DOHH2 (cell line): ENCODE measurements around the gene ITGB8.

ENCODE experiments used
- H3F3A ChIP-seq: fragments of 200-600 bp; sonication (generic), shearing (Covaris generic); 2 replicates; pipeline ENCODE4 v1.6.0; 2016; ENCODE audit warnings: antibody characterized with exemption, mild to moderate bottlenecking; ENCODE audit not compliant: control insufficient read depth, insufficient read depth
- H3K27ac ChIP-seq: fragments of 200-600 bp; sonication (generic); 2 replicates; pipeline ENCODE4 v1.5.1; 2014; ENCODE audit warnings: low read depth, mild to moderate bottlenecking, low read length, moderate library complexity
- H3K27me3 ChIP-seq: fragments of 200-600 bp; sonication (generic); 2 replicates; pipeline ENCODE4 v1.6.1; 2014; ENCODE audit warnings: mild to moderate bottlenecking, low read length, mixed read lengths; ENCODE audit not compliant: control insufficient read depth
- H3K36me3 ChIP-seq: fragments of 200-600 bp; sonication (generic); 2 replicates; pipeline ENCODE4 v1.6.1; 2014; ENCODE audit warnings: mild to moderate bottlenecking, low read length, moderate library complexity, mixed read lengths; ENCODE audit not compliant: control insufficient read depth
- H3K4me1 ChIP-seq: fragments of 200-600 bp; sonication (generic); 2 replicates; pipeline ENCODE4 v1.6.1; 2014; ENCODE audit warnings: mild to moderate bottlenecking, low read length, mixed read lengths; ENCODE audit not compliant: control insufficient read depth
- H3K4me2 ChIP-seq: fragments of 200-600 bp; sonication (generic); 2 replicates; pipeline ENCODE4 v1.6.0; 2014; ENCODE audit warnings: mild to moderate bottlenecking, low read length, moderate library complexity
- H3K4me3 ChIP-seq: fragments of 200-600 bp; sonication (generic); 2 replicates; pipeline ENCODE4 v1.5.1; 2014; ENCODE audit warnings: mild to moderate bottlenecking, low read length, mixed read lengths
- H3K79me2 ChIP-seq: fragments of 200-600 bp; sonication (generic); 2 replicates; pipeline ENCODE4 v1.6.1; 2014; ENCODE audit warnings: mild to moderate bottlenecking, low read length, mixed read lengths; ENCODE audit not compliant: control insufficient read depth
- H3K9me2 ChIP-seq: fragments of 200-600 bp; sonication (generic); replicated peaks from 2 replicates; pipeline ENCODE4 v1.6.1; 2014; ENCODE audit warnings: mild to moderate bottlenecking, low read length, mixed read lengths; ENCODE audit not compliant: control insufficient read depth
- H3K9me3 ChIP-seq: fragments of 200-600 bp; sonication (generic); 2 replicates; pipeline ENCODE4 v1.6.1; 2014; ENCODE audit warnings: antibody characterized with exemption, low read length, mixed read lengths; ENCODE audit not compliant: control insufficient read depth, insufficient read depth
- H4K20me1 ChIP-seq: fragments of 200-600 bp; sonication (generic); 2 replicates; pipeline ENCODE4 v1.6.0; 2014; ENCODE audit warnings: low read depth, mild to moderate bottlenecking, antibody characterized with exemption, low read length, moderate library complexity; ENCODE audit not compliant: control insufficient read depth, insufficient read depth
- EZH2phosphoT487 ChIP-seq: fragments of 200-600 bp; sonication (generic); IDR thresholded peaks from 2 replicates; pipeline ENCODE4 v1.6.1; 2017; ENCODE audit warnings: borderline replicate concordance, mild to moderate bottlenecking, antibody characterized with exemption, low read length, moderate library complexity, mixed read lengths
- TF ChIP-seq, protein P1 (sequence below): fragments of 200-600 bp; sonication (generic); IDR thresholded peaks from one replicate; pipeline ENCODE4 v1.5.1; 2014; ENCODE audit warnings: antibody characterized with exemption, mild to moderate bottlenecking, low read depth, low read length; ENCODE audit not compliant: poor library complexity, severe bottlenecking

ITGB8 gene

DNA sequence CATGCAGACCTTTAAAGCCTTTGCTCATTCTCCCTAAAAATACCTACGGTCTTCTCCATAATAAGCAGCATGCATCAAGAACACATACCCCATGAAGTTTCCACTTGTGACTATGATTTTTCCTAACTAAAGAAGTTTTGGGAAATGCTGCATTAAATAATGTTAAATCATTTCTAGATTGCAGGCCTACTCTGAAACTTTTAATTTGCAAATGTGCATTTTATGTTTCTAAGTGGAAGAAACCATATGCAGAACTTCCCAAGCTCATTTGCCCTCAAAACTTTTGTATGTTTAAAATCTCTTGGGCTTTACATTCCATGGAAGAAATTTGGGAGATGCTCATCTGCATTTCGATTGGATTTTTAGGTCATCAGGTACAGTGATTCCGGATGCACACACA, 63.6 kb downstream of the ITGB8 start:
- H3K9me2 ChIP-seq, result no peaks in the 10 kb centered on the region
- no peaks in the 10 kb centered on the region for H3K36me3 ChIP-seq
- no peaks in the 10 kb centered on the region for H3K9me3 ChIP-seq
- H4K20me1 ChIP-seq, result no peaks in the 10 kb centered on the region
- H3K4me2 ChIP-seq, result no peak overlapping the region
- TF ChIP-seq, protein P1, sequence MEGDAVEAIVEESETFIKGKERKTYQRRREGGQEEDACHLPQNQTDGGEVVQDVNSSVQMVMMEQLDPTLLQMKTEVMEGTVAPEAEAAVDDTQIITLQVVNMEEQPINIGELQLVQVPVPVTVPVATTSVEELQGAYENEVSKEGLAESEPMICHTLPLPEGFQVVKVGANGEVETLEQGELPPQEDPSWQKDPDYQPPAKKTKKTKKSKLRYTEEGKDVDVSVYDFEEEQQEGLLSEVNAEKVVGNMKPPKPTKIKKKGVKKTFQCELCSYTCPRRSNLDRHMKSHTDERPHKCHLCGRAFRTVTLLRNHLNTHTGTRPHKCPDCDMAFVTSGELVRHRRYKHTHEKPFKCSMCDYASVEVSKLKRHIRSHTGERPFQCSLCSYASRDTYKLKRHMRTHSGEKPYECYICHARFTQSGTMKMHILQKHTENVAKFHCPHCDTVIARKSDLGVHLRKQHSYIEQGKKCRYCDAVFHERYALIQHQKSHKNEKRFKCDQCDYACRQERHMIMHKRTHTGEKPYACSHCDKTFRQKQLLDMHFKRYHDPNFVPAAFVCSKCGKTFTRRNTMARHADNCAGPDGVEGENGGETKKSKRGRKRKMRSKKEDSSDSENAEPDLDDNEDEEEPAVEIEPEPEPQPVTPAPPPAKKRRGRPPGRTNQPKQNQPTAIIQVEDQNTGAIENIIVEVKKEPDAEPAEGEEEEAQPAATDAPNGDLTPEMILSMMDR, result no peak
- TF ChIP-seq EZH2phosphoT487, result no peak
- no peaks in the 10 kb centered on the region for H3K27me3 ChIP-seq
- no peak overlapping the region for H3K27ac ChIP-seq
- H3K4me3 ChIP-seq, result no peak overlapping the region
- H3K4me1 ChIP-seq, result peaks cover 7% of the 10 kb centered on the region
- H3F3A ChIP-seq, result no peaks in the 10 kb centered on the region
- H3K79me2 ChIP-seq, result no peaks in the 10 kb centered on the region

DNA sequence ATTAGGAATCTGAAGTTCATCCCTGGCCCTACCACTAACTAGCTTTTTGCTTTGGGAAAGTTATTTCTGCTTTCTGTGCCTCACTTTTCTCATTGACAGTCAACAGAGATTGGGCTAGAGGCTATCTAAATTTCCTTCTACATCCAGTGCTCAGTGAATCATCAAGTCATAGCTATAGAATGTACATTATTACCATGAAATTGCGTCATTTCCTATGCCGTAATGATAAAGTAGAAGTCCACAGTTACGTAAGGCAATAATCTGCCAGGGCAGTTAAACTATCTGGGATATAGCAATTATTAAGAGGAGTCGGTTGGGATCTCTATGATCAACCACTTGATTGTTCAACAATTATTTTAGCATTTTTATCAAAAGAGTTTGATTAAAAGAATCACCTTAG, 64.4 kb downstream of the ITGB8 start:
- Histone ChIP-seq H4K20me1 (no peaks in the 10 kb centered on the region), H3K36me3 (no peaks in the 10 kb centered on the region), H3K4me2 (no peak overlapping the region), H3K79me2 (no peaks in the 10 kb centered on the region), H3K9me2 (no peaks in the 10 kb centered on the region), H3K27me3 (no peaks in the 10 kb centered on the region), H3K4me3 (no peak overlapping the region), H3K27ac (no peak overlapping the region), H3K4me1 (no peaks in the 10 kb centered on the region), H3K9me3 (no peaks in the 10 kb centered on the region), H3F3A (no peaks in the 10 kb centered on the region)
- no peak for TF ChIP-seq EZH2phosphoT487
- TF ChIP-seq, protein P1, result no peak

DNA sequence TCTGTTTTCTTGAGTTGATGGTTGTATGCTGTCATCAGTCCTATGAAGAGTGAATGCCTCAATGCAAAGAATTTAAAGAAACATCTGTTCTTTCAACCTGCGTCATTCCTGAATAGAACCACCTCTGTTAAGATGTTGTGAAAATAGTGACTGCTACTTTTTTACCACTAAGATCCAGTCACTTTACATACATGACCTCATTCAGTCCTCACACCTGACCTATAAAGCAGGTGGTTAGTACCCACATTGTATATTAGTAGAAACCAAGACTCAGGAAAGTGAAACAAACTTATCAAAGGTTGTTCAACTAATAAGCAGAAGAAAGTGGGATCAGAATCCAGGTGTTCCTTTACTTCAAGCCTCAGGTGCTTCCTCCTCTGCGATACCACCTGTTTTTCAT, 64.8 kb downstream of the ITGB8 start:
- no peaks in the 10 kb centered on the region for H3K27me3 ChIP-seq
- H3K9me3 ChIP-seq, result no peaks in the 10 kb centered on the region
- H3K4me3 ChIP-seq, result no peak overlapping the region
- H3K36me3 ChIP-seq, result no peaks in the 10 kb centered on the region
- no peaks in the 10 kb centered on the region for H3K4me1 ChIP-seq
- no peaks in the 10 kb centered on the region for H3F3A ChIP-seq
- no peak overlapping the region for H3K4me2 ChIP-seq
- H3K79me2 ChIP-seq, result no peaks in the 10 kb centered on the region
- TF ChIP-seq EZH2phosphoT487, result no peak
- TF ChIP-seq, protein P1, result no peak
- no peaks in the 10 kb centered on the region for H3K9me2 ChIP-seq
- H3K27ac ChIP-seq, result no peak overlapping the region
- H4K20me1 ChIP-seq, result no peaks in the 10 kb centered on the region

DNA sequence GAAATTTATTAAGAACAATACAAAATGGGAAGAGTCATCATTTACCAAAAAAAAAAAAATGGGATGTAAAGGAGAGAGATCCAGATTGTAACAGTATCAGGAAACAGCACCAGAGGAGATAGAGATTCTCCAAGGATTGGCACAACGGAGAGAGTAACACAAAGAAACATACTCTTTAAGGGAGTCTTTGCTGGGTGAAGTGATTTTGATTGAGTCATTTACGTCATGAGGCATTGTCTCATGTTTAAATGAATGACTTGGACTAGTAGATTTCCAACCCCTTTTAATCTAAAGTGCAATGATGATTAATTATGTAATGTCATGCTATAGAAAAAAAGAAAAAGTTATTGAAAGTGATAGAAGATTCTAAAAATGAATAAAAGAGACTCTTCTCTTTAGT, 68.8 kb downstream of the ITGB8 start:
- Histone ChIP-seq H3F3A (no peaks in the 10 kb centered on the region), H3K4me1 (no peaks in the 10 kb centered on the region), H3K4me3 (no peak overlapping the region), H3K9me2 (no peaks in the 10 kb centered on the region), H3K9me3 (no peaks in the 10 kb centered on the region), H3K79me2 (no peaks in the 10 kb centered on the region), H3K27me3 (no peaks in the 10 kb centered on the region), H3K27ac (no peak overlapping the region), H3K4me2 (no peak overlapping the region), H3K36me3 (no peaks in the 10 kb centered on the region), H4K20me1 (no peaks in the 10 kb centered on the region)
- TF ChIP-seq, protein P1, result no peak
- no peak for TF ChIP-seq EZH2phosphoT487
